Fibroblast of skin of back (primary cell): Measurements from ENCODE around the gene B4GALNT2.
"Not testable (repeated sequence)": the region's sequence is repeated elsewhere in the genome, so short reads cannot be mapped to it uniquely, and the experiment has no call there.

Experiments
- DNase-seq: peaks from one replicate; pipeline ENCODE4 v3.0.0-alpha.2; 2013

B4GALNT2 gene

DNA sequence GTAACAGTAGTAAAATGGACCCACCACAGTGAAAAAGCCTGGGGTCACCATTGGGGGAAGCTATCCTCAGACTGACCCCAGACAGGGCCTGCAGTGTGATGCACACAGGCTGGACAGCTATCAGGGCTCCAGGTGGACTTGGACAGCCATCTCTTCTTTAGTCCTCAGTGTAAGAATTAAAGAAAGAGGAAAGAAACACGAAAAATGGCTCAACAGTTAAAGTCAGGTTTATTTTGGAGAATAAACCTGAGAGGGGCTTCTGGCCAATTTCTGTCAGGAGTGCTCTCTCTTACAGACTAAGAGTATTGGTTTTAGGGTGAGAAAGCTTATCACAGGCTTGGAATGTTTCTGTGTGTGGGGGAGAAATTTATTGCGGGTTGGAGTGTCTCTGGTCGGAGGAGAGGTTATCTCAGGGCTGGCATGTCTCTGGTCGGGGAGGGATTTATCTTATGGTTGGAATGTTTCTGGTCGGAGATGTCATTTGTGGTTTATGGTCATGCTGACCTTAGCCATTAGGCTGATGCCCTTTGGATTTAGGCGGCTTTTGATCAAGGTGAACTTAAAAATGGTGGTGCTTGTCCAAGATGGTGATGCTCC, 10.8 kb upstream of the B4GALNT2 start:
- DNase-seq: no peak

DNA sequence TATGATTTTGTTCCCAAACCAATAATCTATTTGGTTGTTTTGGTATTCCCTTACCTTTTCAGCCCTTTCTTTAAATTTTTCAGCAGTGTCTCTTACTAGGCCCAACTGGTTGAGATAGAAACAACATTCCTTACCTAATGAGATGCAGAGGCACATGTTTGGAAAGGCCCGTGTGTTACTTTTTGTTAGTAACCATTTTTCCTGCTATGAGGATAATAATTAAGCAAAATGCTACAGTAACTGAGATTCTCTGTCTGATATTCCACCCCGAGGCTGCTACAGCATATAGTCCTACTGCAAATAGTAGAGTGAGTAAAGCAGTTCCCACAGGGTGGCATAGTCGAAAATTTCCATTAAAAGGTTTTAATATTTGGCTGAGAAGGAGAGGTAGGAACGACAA, 10.0 kb upstream of the B4GALNT2 start:
- no peak for DNase-seq

DNA sequence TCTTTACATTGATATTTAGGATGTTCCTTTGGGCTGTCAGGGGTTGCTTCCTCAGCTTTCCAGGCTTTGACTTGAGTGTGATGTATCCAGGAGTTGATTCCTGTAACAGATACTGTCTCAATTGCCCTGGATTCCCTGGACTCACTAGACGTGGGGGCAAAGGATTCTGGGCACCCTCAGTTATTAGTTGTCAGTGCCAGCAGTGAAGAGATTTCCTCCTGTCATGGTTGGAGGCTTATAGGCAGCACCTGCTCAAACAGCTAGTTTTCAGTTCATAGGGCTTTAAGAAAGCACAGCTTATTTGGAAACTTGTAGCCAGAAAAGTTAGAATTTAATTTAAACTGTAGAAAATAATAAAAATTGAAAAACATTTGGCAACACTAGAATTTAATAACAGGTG, 9.5 kb upstream of the B4GALNT2 start:
- no peak for DNase-seq

DNA sequence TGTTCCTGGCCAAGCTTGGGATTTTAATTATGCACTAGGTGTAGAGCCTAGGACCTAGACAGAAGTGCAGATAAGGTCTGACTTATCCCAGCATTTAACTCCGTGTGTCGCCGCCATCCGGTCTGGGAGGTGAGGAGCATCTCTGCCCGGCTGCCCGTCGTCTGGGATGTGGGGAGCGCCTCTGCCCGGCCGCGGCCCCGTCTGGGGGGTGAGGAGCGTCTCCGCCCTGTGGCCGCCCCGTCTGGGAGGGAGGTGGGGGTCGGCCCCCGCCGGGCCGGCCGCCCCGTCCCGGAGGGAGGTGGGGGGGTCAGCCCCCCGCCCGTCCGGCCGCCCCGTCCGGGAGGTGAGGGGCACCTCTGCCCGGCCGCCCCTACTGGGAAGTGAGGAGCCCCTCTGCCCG, 7.1 kb upstream of the B4GALNT2 start:
- DNase-seq: no peak

DNA sequence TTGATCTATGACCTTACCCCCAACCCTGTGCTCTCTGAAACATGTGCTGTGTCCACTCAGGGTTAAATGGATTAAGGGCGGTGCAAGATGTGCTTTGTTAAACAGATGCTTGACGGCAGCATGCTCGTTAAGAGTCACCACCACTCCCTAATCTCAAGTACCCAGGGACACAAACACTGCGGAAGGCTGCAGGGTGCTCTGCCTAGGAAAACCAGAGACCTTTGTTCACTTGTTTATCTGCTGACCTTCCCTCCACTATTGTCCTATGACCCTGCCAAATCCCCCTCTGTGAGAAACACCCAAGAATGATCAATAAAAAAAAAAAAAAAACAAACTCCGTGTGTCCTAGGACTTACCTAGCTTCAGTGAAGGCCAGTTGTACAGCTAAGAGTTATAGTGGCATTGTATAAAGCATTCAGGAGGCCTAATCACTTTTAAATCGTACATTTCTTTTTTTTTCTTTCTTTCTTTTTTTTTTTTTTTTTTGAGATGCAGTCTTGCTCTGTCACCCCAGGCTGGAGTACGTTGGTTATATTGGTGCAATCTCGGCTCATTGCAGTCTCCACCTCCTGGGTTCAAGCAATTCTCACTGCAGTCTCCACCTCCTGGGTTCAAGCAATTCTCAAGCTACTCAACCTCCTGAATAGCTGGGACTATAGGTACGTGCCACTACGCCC, 6.2 kb upstream of the B4GALNT2 start:
- not testable (repeated sequence) for DNase-seq

DNA sequence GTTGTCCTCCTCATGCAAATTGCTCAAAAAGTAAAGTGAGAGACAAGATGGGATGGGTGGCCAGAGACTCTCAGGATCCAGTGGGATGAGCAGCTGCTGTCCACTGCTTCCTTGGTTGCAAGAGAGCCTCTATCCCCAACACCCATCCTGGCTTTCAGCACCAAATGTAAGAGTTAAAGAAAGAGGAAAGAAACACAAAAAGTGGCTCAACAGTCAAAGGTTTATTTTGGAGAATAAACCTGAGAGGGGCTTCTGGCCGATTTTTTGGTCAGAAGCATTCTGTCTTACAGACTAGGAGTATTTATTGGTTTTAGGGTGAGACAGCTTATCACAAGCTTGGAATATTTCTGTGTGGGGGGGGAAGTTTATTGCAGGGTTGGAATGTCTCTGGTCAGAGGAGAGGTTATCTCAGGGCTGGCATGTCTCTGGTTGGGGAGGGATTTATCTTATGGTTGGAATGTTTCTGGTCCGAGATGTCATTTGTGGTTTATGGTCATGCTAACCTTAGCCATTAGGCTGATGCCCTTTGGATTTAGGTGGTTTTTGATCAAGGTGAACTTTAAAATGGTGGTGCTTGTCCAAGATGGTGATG, 3.1 kb upstream of the B4GALNT2 start:
- not testable (repeated sequence) for DNase-seq

DNA sequence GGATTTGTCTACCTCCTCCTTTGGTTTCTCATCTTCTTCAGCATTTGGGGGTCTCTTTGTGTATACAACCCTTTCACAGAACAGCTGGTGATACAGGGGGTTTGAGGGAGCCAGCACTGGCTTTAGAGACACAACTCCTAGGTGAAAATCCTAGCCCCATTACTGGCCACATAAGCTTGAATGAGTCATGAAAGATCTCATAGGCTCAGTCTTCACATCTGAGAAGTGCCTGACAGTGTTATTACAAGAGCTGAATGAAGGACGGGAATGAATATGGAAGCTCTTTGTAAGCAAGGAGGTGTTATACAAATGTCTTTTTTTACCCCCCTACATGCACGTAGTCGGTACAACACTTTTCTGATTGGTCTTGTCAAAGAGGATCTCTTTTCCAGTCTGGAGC, 1.7 kb upstream of the B4GALNT2 start:
- DNase-seq: peak; percentile 16

DNA sequence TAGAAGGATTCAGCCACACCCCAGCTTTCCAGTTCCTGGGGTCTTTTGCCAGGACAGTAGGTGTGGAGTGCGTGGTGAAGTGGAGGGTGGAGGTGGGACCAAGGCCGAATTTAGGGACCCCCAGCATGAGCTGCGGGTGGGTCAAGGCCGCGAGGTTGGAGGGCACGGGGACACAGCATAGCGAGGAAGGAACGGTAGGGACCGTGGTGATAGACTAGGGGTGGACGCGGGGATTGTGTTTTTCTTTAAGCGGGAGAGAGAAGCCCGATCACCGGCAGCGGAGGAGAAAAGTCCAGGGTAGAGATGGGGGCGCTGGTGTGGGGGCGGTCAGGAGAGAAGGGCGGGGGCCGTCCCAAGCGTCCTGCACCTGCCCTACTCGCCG, 261 bp upstream of the B4GALNT2 start:
- DNase-seq: no peak

DNA sequence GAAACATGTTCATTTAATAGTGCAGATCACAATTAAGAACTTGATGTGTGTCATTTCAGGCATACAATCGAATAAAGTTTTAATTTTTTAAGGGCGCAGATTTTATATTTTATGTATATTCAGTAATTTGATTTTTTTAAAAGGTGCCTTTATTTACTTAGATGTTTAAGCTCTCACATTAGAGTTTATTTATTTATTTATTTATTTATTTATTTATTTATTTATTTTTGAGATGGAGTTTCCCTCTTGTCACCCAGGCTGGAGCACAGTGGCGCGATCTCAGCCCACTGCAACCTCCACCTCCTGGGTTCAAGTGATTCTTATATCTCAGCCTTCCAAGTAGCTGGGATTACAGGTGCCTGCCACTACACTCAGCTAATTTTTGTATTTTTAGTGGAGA, 3.8 kb downstream of the B4GALNT2 start:
- no peak for DNase-seq

DNA sequence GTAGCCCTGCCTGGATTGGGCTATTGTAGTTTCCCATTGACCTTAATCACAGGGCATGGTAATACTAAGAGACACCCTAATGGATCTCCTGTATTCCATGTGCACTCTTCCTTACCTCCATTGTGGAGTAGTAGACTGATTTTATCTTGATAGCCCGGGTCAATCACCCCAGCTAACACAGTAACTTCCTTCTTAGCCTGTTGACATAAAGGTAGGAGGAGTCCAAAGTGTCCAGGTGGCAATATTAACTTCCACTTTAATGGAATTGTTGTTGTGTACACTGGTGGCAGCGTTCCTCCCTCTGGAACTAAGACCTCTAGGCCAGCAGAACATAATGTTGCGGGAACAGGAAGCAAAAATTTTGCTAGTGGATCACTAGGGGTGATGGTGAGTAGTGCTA, 13.1 kb downstream of the B4GALNT2 start:
- not testable (repeated sequence) for DNase-seq

DNA sequence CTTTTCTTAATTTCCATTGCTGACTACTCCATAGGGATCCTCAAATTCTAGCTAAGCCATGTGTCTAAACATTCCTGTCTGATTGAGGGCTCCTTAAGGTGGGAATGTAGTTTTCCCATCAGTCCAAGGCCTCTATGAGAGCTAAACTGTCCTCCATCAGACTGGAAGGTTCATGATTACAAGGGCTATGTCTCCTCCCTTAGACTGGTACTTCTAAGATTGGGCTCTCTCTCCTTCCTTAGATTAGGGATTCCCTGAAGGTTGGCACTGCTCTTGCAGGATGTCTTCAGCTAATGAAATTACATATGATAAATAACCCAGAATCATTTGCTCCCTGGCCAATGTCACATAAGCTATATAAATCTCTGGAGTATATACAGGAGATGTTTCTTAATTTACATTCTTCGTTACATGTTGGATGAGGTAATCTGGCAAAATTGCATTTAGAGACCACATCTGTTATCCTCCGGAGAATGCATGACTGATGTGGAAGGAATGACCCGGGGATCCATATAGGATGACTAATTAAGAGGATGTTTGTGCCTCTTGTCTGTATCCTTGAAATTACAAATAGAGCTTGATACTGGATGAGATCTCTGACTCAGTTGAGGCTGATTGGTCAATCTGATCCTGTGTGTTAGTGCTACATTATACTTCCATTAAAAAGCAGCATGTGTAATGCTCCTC, 14.2 kb downstream of the B4GALNT2 start:
- peak; percentile 100 for DNase-seq

DNA sequence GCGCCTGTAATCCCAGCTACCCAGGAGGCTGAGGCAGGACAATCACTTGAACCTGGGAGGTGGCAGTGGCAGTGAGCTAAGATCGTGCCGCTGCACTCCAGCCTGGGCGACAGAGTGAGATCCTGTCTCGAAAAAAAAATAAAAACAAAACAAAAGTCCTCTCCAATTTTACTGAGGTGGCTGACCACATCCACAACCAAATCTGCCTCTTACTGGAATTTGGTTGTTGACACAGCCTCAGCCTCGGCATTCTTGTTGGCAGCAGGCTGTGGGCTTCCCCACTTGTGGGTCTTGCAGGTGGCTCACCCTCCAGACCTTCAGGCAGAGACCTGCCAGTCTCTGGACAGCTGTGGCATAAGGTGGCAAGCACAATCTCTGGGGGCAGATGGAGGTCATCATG, 15.6 kb downstream of the B4GALNT2 start:
- DNase-seq: peak; percentile 24

DNA sequence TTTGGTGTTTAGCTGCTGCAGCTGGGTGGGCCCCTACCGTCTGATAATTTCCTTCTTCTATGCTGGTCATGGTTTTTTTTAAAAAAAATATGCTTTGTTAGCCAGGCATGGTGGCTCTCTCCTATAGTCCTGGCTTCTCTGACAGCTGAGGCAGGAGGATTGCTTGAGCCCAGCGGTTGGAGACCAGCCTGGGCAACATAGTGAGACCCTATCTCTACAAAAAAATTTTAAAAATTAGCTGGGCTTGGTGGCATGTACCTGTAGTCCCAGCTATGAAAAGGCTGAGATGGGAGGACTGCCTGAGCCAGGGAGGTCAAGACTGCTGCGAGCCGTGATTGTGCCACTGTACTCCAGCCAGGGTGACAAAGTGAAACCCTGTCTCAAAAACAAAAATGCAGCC, 19.4 kb downstream of the B4GALNT2 start:
- no peak for DNase-seq

DNA sequence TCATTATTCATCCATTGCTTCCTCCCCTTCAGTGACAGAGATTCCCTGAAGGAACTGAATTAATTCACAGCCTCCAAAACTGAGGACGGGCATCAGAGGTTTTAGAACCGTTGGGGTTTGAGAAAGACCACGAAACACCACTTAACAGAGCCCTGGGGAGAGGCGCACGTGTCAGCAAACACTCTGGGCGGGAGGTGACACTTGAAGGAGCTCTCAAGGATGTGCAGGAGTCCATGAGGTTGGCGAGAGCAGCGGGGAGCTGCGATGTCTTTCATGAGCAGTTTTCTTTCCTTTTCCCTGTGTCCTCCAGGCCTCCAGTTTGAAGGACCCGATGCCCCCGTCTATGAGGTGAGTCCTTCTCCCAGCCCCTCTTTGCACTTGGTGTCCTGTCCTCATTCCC, 23.7 kb downstream of the B4GALNT2 start:
- DNase-seq: no peak

DNA sequence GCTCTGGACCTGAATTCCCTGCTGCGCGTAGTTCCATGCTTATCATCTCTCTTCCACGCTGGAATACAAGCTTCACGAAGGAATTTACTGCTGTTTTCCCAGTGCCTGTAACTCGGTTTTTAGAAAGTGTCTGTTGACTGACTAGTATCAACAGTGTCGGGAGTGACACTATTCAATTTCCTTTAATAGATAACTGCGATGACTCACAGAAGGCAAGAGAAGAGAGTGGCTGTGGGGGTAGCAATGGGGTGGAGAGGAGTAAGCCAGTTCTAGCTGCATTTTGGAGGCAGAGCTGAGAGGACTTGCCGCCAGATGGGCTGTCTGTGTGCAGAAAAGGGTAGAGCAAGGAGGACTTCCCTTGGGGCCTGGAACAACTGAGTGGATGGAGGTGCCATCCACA, 25.2 kb downstream of the B4GALNT2 start:
- peak; percentile 61 for DNase-seq

DNA sequence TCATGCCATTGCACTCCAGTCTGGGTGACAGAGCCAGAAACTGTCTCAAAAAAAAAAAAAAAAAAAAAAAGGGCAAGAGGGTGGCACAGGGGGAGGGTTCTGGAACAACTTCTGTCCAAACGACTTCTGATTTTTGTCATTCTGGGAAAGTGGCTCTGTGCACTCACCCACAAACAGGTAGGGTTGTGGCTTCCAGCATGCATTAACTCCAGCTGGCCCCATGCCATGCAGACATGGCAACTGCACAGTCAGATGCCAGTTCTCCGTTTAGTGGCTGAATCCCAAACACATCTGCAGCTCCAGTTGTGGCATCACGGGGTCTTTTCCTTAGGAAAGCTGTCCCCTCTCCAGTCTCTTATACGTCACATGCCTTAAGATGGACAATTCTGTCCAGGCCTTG, 30.3 kb downstream of the B4GALNT2 start:
- no peak for DNase-seq

DNA sequence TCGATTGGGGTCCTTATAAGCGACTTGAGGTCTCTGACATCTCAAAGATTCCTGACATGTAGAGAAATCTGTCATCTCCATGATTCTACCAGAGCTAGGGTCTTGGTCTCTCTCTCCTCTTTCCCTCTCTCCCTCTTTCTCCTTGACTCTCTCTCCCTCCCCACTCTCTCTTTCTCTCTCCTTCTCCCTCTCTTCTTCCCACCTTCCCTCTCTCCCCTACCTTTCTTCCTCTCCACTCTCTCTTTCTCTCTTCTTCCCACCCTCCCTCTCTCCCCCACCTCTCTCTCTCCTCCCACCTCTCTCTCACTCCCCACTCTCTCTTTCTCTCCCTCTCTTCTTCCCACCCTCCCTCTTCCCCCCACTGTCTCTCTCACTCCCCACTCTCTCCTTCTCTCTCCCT, 32.6 kb downstream of the B4GALNT2 start:
- no peak for DNase-seq

DNA sequence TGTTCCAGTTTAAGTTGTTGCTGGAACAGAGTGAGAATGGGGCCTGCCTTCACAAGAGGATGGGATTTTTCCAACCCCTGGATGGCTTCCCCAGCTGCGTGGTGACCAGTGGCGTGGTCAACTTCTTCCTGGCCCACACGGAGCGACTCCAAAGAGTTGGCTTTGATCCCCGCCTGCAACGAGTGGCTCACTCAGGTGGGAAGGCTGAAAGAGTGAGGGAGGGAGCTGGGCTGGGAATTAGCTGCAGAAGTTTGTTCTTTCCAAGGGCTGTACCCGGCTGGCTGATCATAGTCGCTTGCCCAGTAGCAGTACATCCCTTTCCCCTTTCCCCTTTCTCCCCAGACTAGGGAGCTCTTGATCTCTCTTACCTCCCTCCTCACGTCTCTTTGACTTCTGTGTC, 36.1 kb downstream of the B4GALNT2 start:
- no peak for DNase-seq

DNA sequence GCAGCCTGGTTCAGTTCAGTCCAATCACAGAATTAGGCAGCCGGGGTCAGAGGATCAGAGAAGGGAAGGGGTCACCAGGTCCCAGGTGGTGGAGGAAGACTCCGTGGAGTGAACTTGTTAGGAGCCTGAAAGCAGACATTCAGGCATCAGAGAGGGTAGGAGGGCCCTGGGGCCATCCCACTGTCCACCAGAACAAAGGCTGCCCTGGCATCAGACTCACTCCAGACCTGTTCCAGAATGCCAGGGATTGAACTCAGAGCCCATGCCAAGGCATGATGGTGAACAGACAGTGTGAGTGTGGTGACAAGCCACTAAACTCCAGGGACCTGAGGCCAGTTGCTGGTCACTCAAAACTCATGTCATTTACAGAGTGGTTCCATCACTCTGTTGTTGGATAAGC, 37.6 kb downstream of the B4GALNT2 start:
- no peak for DNase-seq

DNA sequence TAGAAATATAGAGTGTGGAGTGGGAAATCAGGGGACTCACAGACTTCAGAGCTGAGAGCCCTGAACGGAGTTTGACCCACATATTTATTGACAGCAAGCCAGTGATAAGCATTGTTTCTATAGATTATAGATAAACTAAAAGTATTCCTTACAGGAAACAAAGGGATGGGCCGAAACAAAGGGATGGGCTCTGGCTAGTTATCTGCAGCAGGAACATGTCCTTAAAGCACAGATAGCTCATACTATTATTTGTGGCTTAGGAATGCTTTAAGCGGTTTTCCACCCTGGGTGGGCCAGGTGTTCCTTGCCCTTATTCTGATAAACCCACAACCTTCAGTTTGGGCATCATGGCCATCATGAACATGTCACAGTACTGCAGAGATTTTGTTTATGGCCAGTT, 38.1 kb downstream of the B4GALNT2 start:
- not testable (repeated sequence) for DNase-seq

DNA sequence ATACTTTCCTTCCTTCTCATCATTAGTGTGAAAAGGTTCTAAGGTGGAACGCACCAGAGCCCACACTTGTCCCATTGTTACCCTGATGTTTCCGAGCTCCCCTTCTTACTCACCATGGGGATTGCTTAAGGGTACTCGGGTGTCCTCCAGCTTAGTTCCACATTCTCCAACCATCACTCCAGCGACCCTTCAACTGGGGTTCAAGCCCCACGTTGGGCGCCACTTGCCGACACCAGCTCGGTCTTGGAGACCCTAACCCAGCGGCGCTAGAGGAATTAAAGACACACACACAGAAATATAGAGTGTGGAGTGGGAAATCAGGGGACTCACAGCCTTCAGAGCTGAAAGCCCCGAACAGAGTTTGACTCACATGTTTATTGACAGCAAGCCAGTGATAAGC, 43.4 kb downstream of the B4GALNT2 start:
- DNase-seq: not testable (repeated sequence)

DNA sequence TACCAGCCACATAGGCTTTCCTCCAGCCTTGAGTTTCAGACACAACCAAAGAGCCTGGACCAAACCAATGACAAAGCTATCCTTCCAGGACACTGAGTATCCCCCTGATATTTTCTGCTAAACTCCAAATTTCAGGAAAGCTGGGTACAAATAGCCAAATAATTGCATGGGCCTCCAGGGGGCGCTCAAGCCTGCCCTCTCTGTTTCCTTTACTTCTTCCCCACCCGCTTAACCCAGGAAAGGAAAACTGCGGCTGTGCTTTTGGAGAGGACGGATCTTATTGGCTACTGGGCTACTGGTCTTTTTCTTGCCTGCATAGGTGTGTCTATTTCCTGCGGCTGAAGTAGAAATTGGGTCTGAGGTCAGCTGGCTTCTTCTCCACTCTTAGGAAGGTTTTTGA, 47.7 kb downstream of the B4GALNT2 start:
- peak; percentile 59 for DNase-seq

DNA sequence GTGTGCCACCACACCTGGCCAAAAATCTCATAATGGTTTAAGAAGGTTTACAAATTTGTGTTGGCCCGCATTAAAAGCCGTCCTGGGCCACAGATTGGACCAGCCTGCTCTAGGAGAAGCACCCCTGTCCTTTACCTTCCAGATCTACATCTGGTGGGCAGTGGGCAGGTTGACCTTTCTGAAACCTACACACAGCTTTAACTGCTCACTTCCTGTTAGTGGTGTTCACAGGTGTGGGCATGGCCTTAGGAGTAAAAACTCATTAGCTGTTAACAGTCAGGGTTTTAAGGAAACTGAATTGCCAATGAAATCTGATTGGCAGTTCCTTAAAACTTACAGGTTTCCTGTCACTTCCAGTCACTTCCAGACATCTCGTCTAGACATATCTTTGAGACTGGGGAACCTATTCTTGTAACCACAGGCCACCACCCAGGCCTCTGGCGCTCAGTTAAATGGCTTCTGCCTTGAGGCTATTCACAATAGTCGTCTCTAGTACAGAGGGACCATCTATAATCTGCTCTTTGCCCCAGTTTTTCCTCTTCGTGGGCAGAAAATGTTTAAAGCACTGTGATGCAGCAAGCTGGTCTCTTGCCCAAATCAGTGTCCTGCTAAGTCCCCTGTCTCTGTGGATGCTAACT, 48.5 kb downstream of the B4GALNT2 start:
- DNase-seq: no peak
